HG03575 (cell line): Measurements from ENCODE around the gene NHSL1.

Experiments used
- ATAC-seq: cut with Tn5 transposase; IDR thresholded peaks from one replicate; pipeline ENCODE4 v1.9.1; 2021; ENCODE audit not compliant: unreplicated experiment, insufficient number of reproducible peaks, low FRiP score; ENCODE audit errors: extremely low read depth

NHSL1 gene

GRCh38 chr6:138415125-138415524 lies 84.2 kb downstream of the NHSL1 start:
- no peak for ATAC-seq

GRCh38 chr6:138410972-138411880 lies 88.1 kb downstream of the NHSL1 start:
- no peak for ATAC-seq

- ATAC-seq, result no peak
These were observed 89.1 kb downstream of the NHSL1 start for GRCh38 chr6:138410048-138410735.

- ATAC-seq, result no peak
These were observed 92.9 kb downstream of the NHSL1 start for GRCh38 chr6:138406443-138406842.

GRCh38 chr6:138405816-138406413 lies 93.4 kb downstream of the NHSL1 start:
- no peak for ATAC-seq

- ATAC-seq, result no peak
These were observed 94.5 kb downstream of the NHSL1 start for GRCh38 chr6:138404666-138405337.

- no peak for ATAC-seq
These were observed 95.3 kb downstream of the NHSL1 start, which contains the start of gene HEBP2 for GRCh38 chr6:138403801-138404665. Gene HEBP2, plus strand, starts transcription at chr6:138404223. Its CDS starts 273 bp downstream, at chr6:138404496.

- no peak for ATAC-seq
These were observed 95.9 kb downstream of the NHSL1 start for GRCh38 chr6:138403324-138403800.

- no peak for ATAC-seq
These were observed 96.5 kb downstream of the NHSL1 start for GRCh38 chr6:138402838-138403187.

GRCh38 chr6:138401960-138402837 lies 97.1 kb downstream of the NHSL1 start:
- no peak for ATAC-seq

- ATAC-seq, result no peak
These were observed 99.0 kb downstream of the NHSL1 start for GRCh38 chr6:138400326-138400725.

GRCh38 chr6:138397128-138398122 lies 101.9 kb downstream of the NHSL1 start:
- no peak for ATAC-seq

GRCh38 chr6:138396709-138397108 lies 102.6 kb downstream of the NHSL1 start:
- ATAC-seq, result no peak

GRCh38 chr6:138393871-138394783 lies 105.2 kb downstream of the NHSL1 start:
- no peak for ATAC-seq

- ATAC-seq, result no peak
These were observed 109.7 kb downstream of the NHSL1 start for GRCh38 chr6:138389551-138389950.
